GM10248 (cell line): ENCODE measurements around the gene KDM5B.
A peak's percentile ranks its signal among the peaks of the same experiment; 100 is the strongest.

Experiments used
- CTCF ChIA-PET: fragments of 300-600 bp; sonication (Branson Sonifier 250); formaldehyde crosslinking; extraction: SDS; loops from one replicate; lab custom pipeline; 2021; ENCODE audit warnings: antibody characterized with exemption; lab: Yijun Ruan, JAX
- POLR2A ChIA-PET: fragments of 350-650 bp; sonication (Branson Sonifier 250); formaldehyde crosslinking; extraction: SDS; loops from one replicate; lab custom pipeline; 2020; ENCODE audit warnings: antibody characterized with exemption; lab: Yijun Ruan, JAX
- DNase-seq: peaks from one replicate; pipeline ENCODE4 v3.0.0; 2012; ENCODE audit errors: extremely low spot score
- TF ChIP-seq, protein P1 (sequence below): IDR thresholded peaks from 2 replicates; pipeline ENCODE4 v1.5.1; 2012; ENCODE audit warnings: mild to moderate bottlenecking, low read depth; ENCODE audit errors: extremely low read depth, missing control alignments, control extremely low read depth

KDM5B gene

GRCh38 chr1:202850593-202851362, 42.6 kb upstream of the KDM5B start:
- no peak for DNase-seq
- ChIA-PET POLR2A (no interaction called here), CTCF (interaction anchor here (0.9 to 3.6 kb wide), 6 partner anchors 11 to 126 kb away, joined by 3 to 26 read pairs (median 7); no protein-coding TSS in a partner anchor)
- TF ChIP-seq, protein P1, sequence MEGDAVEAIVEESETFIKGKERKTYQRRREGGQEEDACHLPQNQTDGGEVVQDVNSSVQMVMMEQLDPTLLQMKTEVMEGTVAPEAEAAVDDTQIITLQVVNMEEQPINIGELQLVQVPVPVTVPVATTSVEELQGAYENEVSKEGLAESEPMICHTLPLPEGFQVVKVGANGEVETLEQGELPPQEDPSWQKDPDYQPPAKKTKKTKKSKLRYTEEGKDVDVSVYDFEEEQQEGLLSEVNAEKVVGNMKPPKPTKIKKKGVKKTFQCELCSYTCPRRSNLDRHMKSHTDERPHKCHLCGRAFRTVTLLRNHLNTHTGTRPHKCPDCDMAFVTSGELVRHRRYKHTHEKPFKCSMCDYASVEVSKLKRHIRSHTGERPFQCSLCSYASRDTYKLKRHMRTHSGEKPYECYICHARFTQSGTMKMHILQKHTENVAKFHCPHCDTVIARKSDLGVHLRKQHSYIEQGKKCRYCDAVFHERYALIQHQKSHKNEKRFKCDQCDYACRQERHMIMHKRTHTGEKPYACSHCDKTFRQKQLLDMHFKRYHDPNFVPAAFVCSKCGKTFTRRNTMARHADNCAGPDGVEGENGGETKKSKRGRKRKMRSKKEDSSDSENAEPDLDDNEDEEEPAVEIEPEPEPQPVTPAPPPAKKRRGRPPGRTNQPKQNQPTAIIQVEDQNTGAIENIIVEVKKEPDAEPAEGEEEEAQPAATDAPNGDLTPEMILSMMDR: no peak

GRCh38 chr1:202848191-202848542, 39.9 kb upstream of the KDM5B start:
- CTCF ChIA-PET: interaction anchor here (0.6 to 2.8 kb wide), 7 partner anchors 10 to 192 kb away, joined by 3 to 9 read pairs (median 5); no protein-coding TSS in a partner anchor
- POLR2A ChIA-PET: interaction anchor here (1.7 kb wide), 1 partner anchor 38 kb away, joined by 5 read pairs; the partner anchor contains the start of gene PCAT6
- TF ChIP-seq, protein P1: no peak
- DNase-seq: peak; percentile 77

DNA sequence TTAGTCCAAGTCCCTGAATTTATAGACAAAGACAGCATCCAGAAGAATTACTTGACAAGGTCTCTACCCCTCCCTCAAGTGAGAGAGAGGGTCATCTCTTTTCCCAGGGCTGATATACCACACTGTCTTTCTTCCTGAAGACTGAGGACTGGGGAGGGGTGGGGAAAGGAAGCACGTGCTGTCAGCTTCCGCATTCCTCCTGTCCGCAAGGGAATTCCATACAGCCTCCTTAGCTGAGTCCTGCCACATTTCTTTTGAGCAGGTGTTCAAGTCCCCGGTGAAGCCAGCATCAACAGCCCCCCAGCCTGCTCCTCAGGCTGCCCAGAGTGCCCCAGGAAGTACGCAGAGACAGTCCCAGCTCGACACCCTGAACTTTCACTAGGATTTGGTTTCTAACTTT, 36.7 kb upstream of the KDM5B start:
- TF ChIP-seq, protein P1: no peak
- no peak for DNase-seq
- POLR2A ChIA-PET: no interaction called here
- CTCF ChIA-PET: no interaction called here

DNA sequence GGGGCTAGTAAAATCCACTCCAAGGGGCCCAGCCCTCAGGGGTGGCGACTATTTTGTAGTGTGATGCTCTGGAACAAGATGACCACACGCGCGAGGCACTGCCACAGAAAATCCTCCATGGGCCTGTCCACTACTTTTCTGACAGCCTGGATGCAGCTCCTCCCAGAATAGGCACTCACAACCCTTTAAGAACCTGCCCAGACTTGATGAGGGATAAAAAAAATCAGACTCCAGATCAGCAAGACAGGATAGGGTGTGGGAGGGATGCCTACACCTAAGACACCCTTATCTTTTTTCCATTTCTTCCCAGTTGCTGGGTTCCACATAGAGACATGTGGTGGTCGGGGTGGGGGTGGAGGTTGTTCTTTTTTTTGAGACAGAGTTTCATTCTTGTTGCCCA, 36.0 kb upstream of the KDM5B start:
- TF ChIP-seq, protein P1: no peak
- POLR2A ChIA-PET: no interaction called here
- DNase-seq: no peak
- CTCF ChIA-PET: no interaction called here

GRCh38 chr1:202843081-202843480, 34.9 kb upstream of the KDM5B start:
- ChIA-PET CTCF (no interaction called here), POLR2A (no interaction called here)
- no peak for DNase-seq
- TF ChIP-seq, protein P1: no peak

DNA sequence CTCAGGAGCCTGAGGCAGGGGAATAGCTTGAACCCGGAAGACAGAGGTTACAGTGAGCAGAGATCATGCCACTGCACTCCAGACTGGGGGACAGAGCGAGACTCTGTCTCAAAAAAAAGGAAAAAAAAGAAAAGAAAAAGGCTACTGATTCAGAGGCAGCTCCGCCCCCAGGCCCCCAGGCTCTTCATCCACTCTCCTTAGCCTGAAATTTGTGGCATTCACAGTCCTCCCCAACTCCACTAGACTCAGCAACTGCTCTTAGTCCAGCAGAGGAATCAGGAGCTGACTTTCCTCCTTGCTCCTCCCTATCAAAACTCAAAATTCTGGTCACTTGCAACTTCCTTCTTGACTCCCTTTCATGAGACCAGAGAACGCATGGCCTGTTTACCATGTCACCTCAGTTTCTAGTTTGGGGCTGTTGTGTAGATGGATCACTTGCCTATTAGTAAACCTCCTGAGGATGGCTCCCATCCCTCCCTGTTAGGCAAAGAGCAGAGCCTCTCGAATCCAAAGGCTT, 29.6 kb upstream of the KDM5B start:
- POLR2A ChIA-PET: no interaction called here
- TF ChIP-seq, protein P1: no peak
- CTCF ChIA-PET: interaction anchor here (1.3 kb wide), 1 partner anchor 12 kb away, joined by 3 read pairs; no protein-coding TSS in a partner anchor
- no peak for DNase-seq
